DOHH2 (cell line): Measurements from ENCODE around the gene ELOVL3.

Source experiments
- H3F3A ChIP-seq: fragments of 200-600 bp; sonication (generic), shearing (Covaris generic); 2 replicates; pipeline ENCODE4 v1.6.0; 2016; ENCODE audit warnings: antibody characterized with exemption, mild to moderate bottlenecking; ENCODE audit not compliant: control insufficient read depth, insufficient read depth
- H3K27ac ChIP-seq: fragments of 200-600 bp; sonication (generic); 2 replicates; pipeline ENCODE4 v1.5.1; 2014; ENCODE audit warnings: low read depth, mild to moderate bottlenecking, low read length, moderate library complexity
- H3K27me3 ChIP-seq: fragments of 200-600 bp; sonication (generic); 2 replicates; pipeline ENCODE4 v1.6.1; 2014; ENCODE audit warnings: mild to moderate bottlenecking, low read length, mixed read lengths; ENCODE audit not compliant: control insufficient read depth
- H3K36me3 ChIP-seq: fragments of 200-600 bp; sonication (generic); 2 replicates; pipeline ENCODE4 v1.6.1; 2014; ENCODE audit warnings: mild to moderate bottlenecking, low read length, moderate library complexity, mixed read lengths; ENCODE audit not compliant: control insufficient read depth
- H3K4me1 ChIP-seq: fragments of 200-600 bp; sonication (generic); 2 replicates; pipeline ENCODE4 v1.6.1; 2014; ENCODE audit warnings: mild to moderate bottlenecking, low read length, mixed read lengths; ENCODE audit not compliant: control insufficient read depth
- H3K4me2 ChIP-seq: fragments of 200-600 bp; sonication (generic); 2 replicates; pipeline ENCODE4 v1.6.0; 2014; ENCODE audit warnings: mild to moderate bottlenecking, low read length, moderate library complexity
- H3K4me3 ChIP-seq: fragments of 200-600 bp; sonication (generic); 2 replicates; pipeline ENCODE4 v1.5.1; 2014; ENCODE audit warnings: mild to moderate bottlenecking, low read length, mixed read lengths
- H3K79me2 ChIP-seq: fragments of 200-600 bp; sonication (generic); 2 replicates; pipeline ENCODE4 v1.6.1; 2014; ENCODE audit warnings: mild to moderate bottlenecking, low read length, mixed read lengths; ENCODE audit not compliant: control insufficient read depth
- H3K9me2 ChIP-seq: fragments of 200-600 bp; sonication (generic); replicated peaks from 2 replicates; pipeline ENCODE4 v1.6.1; 2014; ENCODE audit warnings: mild to moderate bottlenecking, low read length, mixed read lengths; ENCODE audit not compliant: control insufficient read depth
- H3K9me3 ChIP-seq: fragments of 200-600 bp; sonication (generic); 2 replicates; pipeline ENCODE4 v1.6.1; 2014; ENCODE audit warnings: antibody characterized with exemption, low read length, mixed read lengths; ENCODE audit not compliant: control insufficient read depth, insufficient read depth
- H4K20me1 ChIP-seq: fragments of 200-600 bp; sonication (generic); 2 replicates; pipeline ENCODE4 v1.6.0; 2014; ENCODE audit warnings: low read depth, mild to moderate bottlenecking, antibody characterized with exemption, low read length, moderate library complexity; ENCODE audit not compliant: control insufficient read depth, insufficient read depth
- EZH2phosphoT487 ChIP-seq: fragments of 200-600 bp; sonication (generic); IDR thresholded peaks from 2 replicates; pipeline ENCODE4 v1.6.1; 2017; ENCODE audit warnings: borderline replicate concordance, mild to moderate bottlenecking, antibody characterized with exemption, low read length, moderate library complexity, mixed read lengths
- TF ChIP-seq, protein P1 (sequence below): fragments of 200-600 bp; sonication (generic); IDR thresholded peaks from one replicate; pipeline ENCODE4 v1.5.1; 2014; ENCODE audit warnings: antibody characterized with exemption, mild to moderate bottlenecking, low read depth, low read length; ENCODE audit not compliant: poor library complexity, severe bottlenecking

The ELOVL3 gene

DNA sequence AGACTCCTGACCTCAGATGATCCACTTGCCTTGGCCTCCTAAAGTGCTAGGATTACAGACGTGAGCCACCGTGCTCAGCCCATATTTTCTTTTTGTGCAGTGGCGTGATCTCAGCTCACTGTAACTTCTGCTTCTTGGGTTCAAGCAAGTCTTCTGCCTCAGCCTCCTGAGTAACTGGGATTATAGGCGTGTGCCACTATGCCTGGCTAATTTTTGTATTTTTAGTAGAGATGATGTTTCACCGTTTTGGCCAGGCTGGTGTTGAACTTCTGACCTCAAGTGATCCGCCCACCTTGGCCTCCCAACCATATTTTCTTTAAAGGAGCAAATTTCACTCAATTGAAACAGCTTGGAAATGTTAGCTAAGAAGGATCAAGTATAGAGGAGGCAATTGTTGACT lies 35.7 kb downstream of the ELOVL3 start:
- H3F3A ChIP-seq, result 0 out of 2 replicates have a peak, but pooled peaks cover 2% of the 10 kb centered on the region
- TF ChIP-seq, protein P1, sequence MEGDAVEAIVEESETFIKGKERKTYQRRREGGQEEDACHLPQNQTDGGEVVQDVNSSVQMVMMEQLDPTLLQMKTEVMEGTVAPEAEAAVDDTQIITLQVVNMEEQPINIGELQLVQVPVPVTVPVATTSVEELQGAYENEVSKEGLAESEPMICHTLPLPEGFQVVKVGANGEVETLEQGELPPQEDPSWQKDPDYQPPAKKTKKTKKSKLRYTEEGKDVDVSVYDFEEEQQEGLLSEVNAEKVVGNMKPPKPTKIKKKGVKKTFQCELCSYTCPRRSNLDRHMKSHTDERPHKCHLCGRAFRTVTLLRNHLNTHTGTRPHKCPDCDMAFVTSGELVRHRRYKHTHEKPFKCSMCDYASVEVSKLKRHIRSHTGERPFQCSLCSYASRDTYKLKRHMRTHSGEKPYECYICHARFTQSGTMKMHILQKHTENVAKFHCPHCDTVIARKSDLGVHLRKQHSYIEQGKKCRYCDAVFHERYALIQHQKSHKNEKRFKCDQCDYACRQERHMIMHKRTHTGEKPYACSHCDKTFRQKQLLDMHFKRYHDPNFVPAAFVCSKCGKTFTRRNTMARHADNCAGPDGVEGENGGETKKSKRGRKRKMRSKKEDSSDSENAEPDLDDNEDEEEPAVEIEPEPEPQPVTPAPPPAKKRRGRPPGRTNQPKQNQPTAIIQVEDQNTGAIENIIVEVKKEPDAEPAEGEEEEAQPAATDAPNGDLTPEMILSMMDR, result no peak
- TF ChIP-seq EZH2phosphoT487, result no peak
- H3K4me1 ChIP-seq, result no peaks in the 10 kb centered on the region
- no peak overlapping the region for H3K27ac ChIP-seq
- 0 out of 2 replicates have a peak, but pooled peaks cover 2% of the 10 kb centered on the region for H4K20me1 ChIP-seq
- H3K9me3 ChIP-seq, result no peaks in the 10 kb centered on the region
- H3K27me3 ChIP-seq, result no peaks in the 10 kb centered on the region
- H3K4me2 ChIP-seq, result no peak overlapping the region
- peaks cover 43% of the 10 kb centered on the region for H3K36me3 ChIP-seq
- no peaks in the 10 kb centered on the region for H3K9me2 ChIP-seq
- no peak overlapping the region for H3K4me3 ChIP-seq
- peaks cover 22% of the 10 kb centered on the region for H3K79me2 ChIP-seq

DNA sequence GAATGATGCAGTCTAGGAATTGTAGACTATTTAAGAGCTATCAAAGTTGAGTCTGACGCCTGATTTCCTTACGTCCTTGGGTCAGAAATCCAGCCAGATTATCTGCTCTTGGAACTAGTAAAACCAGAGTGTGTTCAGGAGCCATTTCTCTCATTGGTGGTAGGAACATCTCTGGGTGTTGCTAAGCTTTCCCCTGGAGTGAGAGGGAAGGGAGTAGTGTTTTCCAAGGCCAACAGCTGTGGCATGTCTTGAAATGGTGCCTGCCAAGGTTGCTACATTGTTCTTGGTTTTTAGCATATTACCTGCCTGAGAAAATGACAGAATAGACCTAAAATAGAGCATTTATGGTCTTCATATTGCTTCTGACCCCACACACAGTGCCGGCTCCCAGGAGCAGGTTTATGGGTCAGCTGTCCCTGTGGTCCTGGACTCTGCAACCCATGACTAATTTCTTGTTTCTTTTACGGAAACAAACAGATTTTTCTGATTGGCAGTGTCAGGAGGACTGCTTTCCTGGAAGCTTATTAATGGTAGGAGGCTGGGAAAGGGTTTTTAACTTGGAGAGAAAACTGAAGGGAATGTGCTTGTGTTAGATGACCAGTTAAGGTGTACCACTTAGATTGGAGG lies 36.8 kb downstream of the ELOVL3 start:
- Histone ChIP-seq H3K79me2 (peaks cover 12% of the 10 kb centered on the region), H4K20me1 (0 out of 2 replicates have a peak, but pooled peaks cover 2% of the 10 kb centered on the region), H3K9me2 (no peaks in the 10 kb centered on the region), H3K27ac (no peak overlapping the region), H3K4me2 (no peak overlapping the region), H3F3A (0 out of 2 replicates have a peak, but pooled peaks cover 2% of the 10 kb centered on the region), H3K4me3 (no peak overlapping the region), H3K9me3 (no peaks in the 10 kb centered on the region), H3K27me3 (no peaks in the 10 kb centered on the region), H3K36me3 (peaks cover 46% of the 10 kb centered on the region), H3K4me1 (no peaks in the 10 kb centered on the region)
- TF ChIP-seq, protein P1, result no peak
- TF ChIP-seq EZH2phosphoT487, result no peak

DNA sequence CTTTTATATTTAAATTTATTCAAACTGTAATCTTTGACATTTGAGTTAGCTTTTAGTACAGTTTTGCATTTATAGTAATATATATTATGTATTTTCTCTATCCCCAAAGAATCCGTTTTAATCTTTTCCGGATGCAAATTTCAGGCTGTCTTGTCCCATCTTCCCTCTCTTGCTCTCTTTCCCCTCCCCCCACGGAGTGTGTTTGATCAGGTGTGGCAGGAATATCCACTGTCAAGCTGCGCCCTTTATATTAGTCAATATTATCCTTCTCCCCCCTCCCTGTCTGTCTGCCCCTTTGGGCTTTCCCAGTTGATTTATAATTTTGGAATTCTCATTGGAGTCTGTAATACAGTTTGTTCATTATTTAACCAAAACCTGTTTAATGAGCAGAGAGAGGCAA lies 38.3 kb downstream of the ELOVL3 start:
- no peak overlapping the region for H3K4me2 ChIP-seq

More for the DNA sequence above, 38.3 kb downstream of the ELOVL3 start:
- no peaks in the 10 kb centered on the region for H3K27me3 ChIP-seq
- H3K36me3 ChIP-seq, result peaks cover 42% of the 10 kb centered on the region
- TF ChIP-seq, protein P1, result no peak
- TF ChIP-seq EZH2phosphoT487, result no peak
- no peaks in the 10 kb centered on the region for H3K9me3 ChIP-seq
- no peak overlapping the region for H3K4me3 ChIP-seq
- no peaks in the 10 kb centered on the region for H3K4me1 ChIP-seq
- 0 out of 2 replicates have a peak, but pooled peaks cover 2% of the 10 kb centered on the region for H4K20me1 ChIP-seq
- no peaks in the 10 kb centered on the region for H3K9me2 ChIP-seq
- H3K79me2 ChIP-seq, result peaks cover 14% of the 10 kb centered on the region; the same call in 1 of the 2 replicates
- H3F3A ChIP-seq, result 0 out of 2 replicates have a peak, but pooled peaks cover 2% of the 10 kb centered on the region
- H3K27ac ChIP-seq, result no peak overlapping the region
